Endothelial cell of umbilical vein (primary cell): ENCODE measurements around the gene RELL1. TPM values are rescaled to one million over a fixed set of nuclear protein-coding genes. Genes with fewer than 3 reads are reported as not detected.

Experiments
- BruUV-seq: library from RNA; stranded (reverse); fragments of 400-500 nt; replicated peaks from 2 replicates; lab custom pipeline; 2021; lab: Mats Ljungman, UMichigan
- CTCF ChIA-PET: fragments of 300-600, 350-600 bp; sonication (Branson Sonifier 250); formaldehyde crosslinking; loops from one replicate; lab custom pipeline; 2021; ENCODE audit warnings: antibody characterized with exemption, inconsistent platforms; lab: Charles Lee
- POLR2A ChIA-PET: fragments of 300-600, 350-600 bp; sonication (Branson Sonifier 250); formaldehyde crosslinking; loops from one replicate; lab custom pipeline; 2021; ENCODE audit warnings: antibody characterized with exemption, inconsistent platforms; lab: Charles Lee
- DNase-seq: peaks from one replicate; pipeline ENCODE4 v3.0.0-alpha.2; 2011; ENCODE audit warnings: low read depth, low spot score
- FAIRE-seq: peaks from 2 replicates; lab custom pipeline; 2011; peaks lifted over from hg19 to GRCh38; lab: Jason Lieb, UNC
- H2AFZ ChIP-seq: 2 replicates; pipeline ENCODE4 v1.6.0; 2012; ENCODE audit warnings: low read depth, low read length, control low read depth, inconsistent platforms
- H3K27ac ChIP-seq: 2 replicates; pipeline ENCODE4 v1.5.1; 2011; ENCODE audit warnings: low read depth, mild to moderate bottlenecking, control low read depth, low read length, moderate library complexity; ENCODE audit not compliant: insufficient read depth
- H3K27me3 ChIP-seq, 2 experiments: 2 replicates each; pipeline versions ENCODE4 v1.6.0 to v1.6.1; 2011; ENCODE audit warnings: low read length in 2 of 2, mixed read lengths in 1 of 2; ENCODE audit not compliant: control insufficient read depth in 2 of 2, insufficient read depth in 2 of 2
- H3K36me3 ChIP-seq, 2 experiments: 2 replicates in 1 of 2; 3 replicates in 1 of 2; pipeline ENCODE4 v1.5.1; 2011; ENCODE audit warnings: low read length in 2 of 2, mild to moderate bottlenecking in 1 of 2, moderate library complexity in 1 of 2; ENCODE audit not compliant: control insufficient read depth in 2 of 2, insufficient read depth in 2 of 2; ENCODE audit errors: extremely low read depth in 1 of 2
- H3K4me1 ChIP-seq: 3 replicates; pipeline ENCODE4 v1.5.1; 2011; ENCODE audit warnings: mild to moderate bottlenecking, low read length; ENCODE audit not compliant: control insufficient read depth, insufficient read depth; ENCODE audit errors: extremely low read depth
- H3K4me2 ChIP-seq: 2 replicates; pipeline ENCODE4 v1.6.1; 2011; ENCODE audit warnings: low read length, control low read depth, mixed read lengths; ENCODE audit not compliant: insufficient read depth
- H3K4me3 ChIP-seq, 3 experiments: fragments of 200-600 bp in 1 of 3; sonication (generic), shearing (Covaris generic) in 1 of 3; replicated peaks in 1 of 3; 2 replicates each; pipeline ENCODE4 v1.5.1; 2011 to 2016; ENCODE audit warnings: control low read depth in 3 of 3, low read length in 3 of 3, mild to moderate bottlenecking in 2 of 3, inconsistent platforms in 1 of 3, low read depth in 1 of 3, moderate library complexity in 1 of 3; ENCODE audit not compliant: insufficient read depth in 1 of 3
- H3K79me2 ChIP-seq: 2 replicates; pipeline ENCODE4 v1.6.0; 2012; ENCODE audit warnings: low read length, inconsistent platforms; ENCODE audit not compliant: control insufficient read depth, insufficient read depth
- H3K9ac ChIP-seq: replicated peaks from 2 replicates; pipeline ENCODE3; 2011; ENCODE audit warnings: low read length, control low read depth; ENCODE audit not compliant: insufficient read depth; ENCODE audit errors: extremely low read depth
- H3K9me1 ChIP-seq: replicated peaks from 3 replicates; pipeline ENCODE4 v1.6.0; 2011; ENCODE audit warnings: mild to moderate bottlenecking, low read length; ENCODE audit not compliant: control insufficient read depth, insufficient read depth; ENCODE audit errors: extremely low read depth
- H3K9me3 ChIP-seq: replicated peaks from 2 replicates; pipeline ENCODE4 v1.5.1; 2012; ENCODE audit warnings: low read length, inconsistent platforms; ENCODE audit not compliant: control insufficient read depth, insufficient read depth
- H4K20me1 ChIP-seq: replicated peaks from 2 replicates; pipeline ENCODE3; 2011; ENCODE audit warnings: mild to moderate bottlenecking, low read length; ENCODE audit not compliant: control insufficient read depth, insufficient read depth; ENCODE audit errors: extremely low read depth
- CTCF ChIP-seq, 2 donors: IDR thresholded peaks; 1 replicate in 1 of 2; 2 replicates in 1 of 2; pipeline ENCODE4 v1.5.1; 2011; ENCODE audit warnings: low read length in 2 of 2, mild to moderate bottlenecking in 2 of 2, moderate library complexity in 2 of 2, control low read depth in 1 of 2, inconsistent platforms in 1 of 2, low read depth in 1 of 2; ENCODE audit not compliant: insufficient read depth in 1 of 2; ENCODE audit errors: extremely low read depth in 1 of 2
- EZH2 ChIP-seq: IDR thresholded peaks from 2 replicates; pipeline ENCODE4 v1.6.1; 2012; ENCODE audit warnings: borderline replicate concordance, low read depth, mild to moderate bottlenecking, moderate library complexity, low read length, inconsistent platforms; ENCODE audit not compliant: severe bottlenecking
- FOS ChIP-seq: IDR thresholded peaks from 2 replicates; pipeline ENCODE4 v1.6.1; 2011; ENCODE audit warnings: mild to moderate bottlenecking, low read length, moderate library complexity, borderline replicate concordance; ENCODE audit not compliant: insufficient read depth
- GATA2 ChIP-seq: IDR thresholded peaks from 2 replicates; pipeline ENCODE4 v1.7.0; 2011; ENCODE audit warnings: low read depth, mild to moderate bottlenecking, moderate library complexity, mixed read lengths, low read length; ENCODE audit not compliant: insufficient read length, insufficient read depth
- JUN ChIP-seq: IDR thresholded peaks from 2 replicates; pipeline ENCODE4 v1.6.1; 2011; ENCODE audit warnings: borderline replicate concordance, low read depth; ENCODE audit not compliant: insufficient read length, insufficient read depth
- MYC ChIP-seq: IDR thresholded peaks from one replicate; pipeline ENCODE4 v1.6.1; 2011; ENCODE audit warnings: mild to moderate bottlenecking, low read depth, low read length
- POLR2AphosphoS5 ChIP-seq: IDR thresholded peaks from 2 replicates; pipeline ENCODE4 v1.6.1; 2012; ENCODE audit warnings: low read depth, mild to moderate bottlenecking, control low read depth, low read length, moderate library complexity; ENCODE audit not compliant: insufficient read depth
- dilution Hi-C: fragments of 300-500 bp; cut with MboI; formaldehyde crosslinking; loops from one replicate; pipeline ENCODE4 v1.15.0; 2019; ENCODE audit warnings: low sequenced_read_pairs; ENCODE audit not compliant: extremely low pct_ligation_motif_present
- intact Hi-C: fragments of 100-400 bp; cut with micrococcal nuclease; formaldehyde crosslinking; loops from one replicate; pipeline ENCODE4 v1.10.0; 2022
- polyA plus RNA-seq, 4 experiments: library from polyadenylated mRNA; depleted of rRNA in 3 of 4; stranded (reverse) in 3 of 4; unstranded in 1 of 4; fragments of >200 nt; gene quantifications; 2 replicates each; pipeline versions ENCODE4 v1.2.1 to v1.2.3, GENCODE V29; 2011 to 2012; ENCODE audit warnings: missing spikeins in 1 of 4
- total RNA-seq: library from RNA; stranded (reverse); gene quantifications from 2 replicates; pipeline ENCODE4 v1.2.3, GENCODE V29; 2021

RELL1 gene
- total and polyA plus RNA-seq, 2 donors (not counting 3 experiments of a cell fraction or from before 2014, with no cell fraction given): 20.8 to 91.7 TPM

- Histone ChIP-seq H2AFZ (no peak overlapping the region), H3K27me3 (peaks cover 0 to 9% of the 10 kb centered on the region in 2 experiments), H4K20me1 (no peaks in the 10 kb centered on the region), H3K4me1 (no peaks in the 10 kb centered on the region), H3K9ac (no peak overlapping the region), H3K9me3 (no peaks in the 10 kb centered on the region), H3K4me3 (no peak overlapping the region), H3K79me2 (no peaks in the 10 kb centered on the region), H3K27ac (no peak overlapping the region), H3K9me1 (no peaks in the 10 kb centered on the region), H3K36me3 (no peaks in the 10 kb centered on the region), H3K4me2 (no peak overlapping the region)
- FAIRE-seq: no peak
- DNase-seq: no peak
- ChIA-PET POLR2A (no interaction called here), CTCF (interaction anchor here (1.0 kb wide), 1 partner anchor 119 kb away, joined by 3 read pairs; no protein-coding TSS in a partner anchor)
- intact Hi-C loops (no loop called here), dilution Hi-C loops (no loop called here)
- TF ChIP-seq GATA2 (no peak), EZH2 (no peak), MYC (no peak), CTCF (IDR thresholded peaks at IDR 0.05; ENCODE audit: extremely low read depth in 1 of 2, insufficient read depth in 1 of 2, low read depth in 1 of 2, low read length in 2 of 2) (no peak), JUN (no peak), FOS (no peak), POLR2AphosphoS5 (no peak)
- no TSS peak for BruUV-seq
Observed at GRCh38 chr4:37721995-37722638, 35.9 kb upstream of the RELL1 start.
